GM19468 (cell line): ENCODE results near the gene INTS6L.

Experiments
- ATAC-seq: cut with Tn5 transposase; IDR thresholded peaks from one replicate; pipeline ENCODE4 v1.9.1; 2021; ENCODE audit warnings: mild to moderate bottlenecking, moderate library complexity, moderate number of reproducible peaks; ENCODE audit not compliant: unreplicated experiment; ENCODE audit errors: extremely low read depth

Gene INTS6L, protein sequence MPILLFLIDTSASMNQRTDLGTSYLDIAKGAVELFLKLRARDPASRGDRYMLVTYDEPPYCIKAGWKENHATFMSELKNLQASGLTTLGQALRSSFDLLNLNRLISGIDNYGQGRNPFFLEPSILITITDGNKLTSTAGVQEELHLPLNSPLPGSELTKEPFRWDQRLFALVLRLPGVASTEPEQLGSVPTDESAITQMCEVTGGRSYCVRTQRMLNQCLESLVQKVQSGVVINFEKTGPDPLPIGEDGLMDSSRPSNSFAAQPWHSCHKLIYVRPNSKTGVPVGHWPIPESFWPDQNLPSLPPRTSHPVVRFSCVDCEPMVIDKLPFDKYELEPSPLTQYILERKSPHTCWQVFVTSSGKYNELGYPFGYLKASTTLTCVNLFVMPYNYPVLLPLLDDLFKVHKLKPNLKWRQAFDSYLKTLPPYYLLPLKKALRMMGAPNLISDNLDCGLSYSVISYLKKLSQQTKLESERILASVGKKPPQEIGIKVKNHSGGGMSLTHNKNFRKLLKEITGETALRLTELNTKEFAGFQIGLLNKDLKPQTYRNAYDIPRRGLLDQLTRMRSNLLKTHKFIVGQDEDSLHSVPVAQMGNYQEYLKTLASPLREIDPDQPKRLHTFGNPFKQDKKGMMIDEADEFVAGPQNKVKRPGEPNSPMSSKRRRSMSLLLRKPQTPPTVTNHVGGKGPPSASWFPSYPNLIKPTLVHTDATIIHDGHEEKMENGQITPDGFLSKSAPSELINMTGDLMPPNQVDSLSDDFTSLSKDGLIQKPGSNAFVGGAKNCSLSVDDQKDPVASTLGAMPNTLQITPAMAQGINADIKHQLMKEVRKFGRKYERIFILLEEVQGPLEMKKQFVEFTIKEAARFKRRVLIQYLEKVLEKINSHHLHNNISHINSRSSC

GRCh38 chrX:135520553-135521404 lies at the start of gene INTS6L:
INTS6L (plus strand) TSS chrX:135520660; CDS start chrX:135520993, 333 bp downstream.
- peak; percentile 88 for ATAC-seq

DNA sequence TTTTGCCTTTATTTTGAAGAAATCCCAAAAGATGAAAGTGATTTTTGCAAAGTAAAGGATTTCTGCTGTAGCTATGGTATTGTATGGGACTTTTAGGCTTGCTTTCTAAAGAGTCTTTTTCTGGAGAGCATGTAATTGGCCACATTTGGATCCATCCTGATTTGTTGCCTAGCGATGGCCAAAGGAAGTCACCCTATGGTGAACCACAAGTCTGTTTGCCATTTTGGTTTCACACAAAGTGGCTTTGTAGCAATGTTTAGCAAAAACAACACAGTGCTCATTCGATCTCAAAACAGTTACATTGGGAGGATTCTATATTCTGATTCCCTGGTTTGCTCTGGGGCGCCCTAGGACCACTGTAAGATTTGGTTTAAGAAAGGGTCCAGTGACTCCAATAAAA lies 44.1 kb upstream of the INTS6L start:
- ATAC-seq = no peak

DNA sequence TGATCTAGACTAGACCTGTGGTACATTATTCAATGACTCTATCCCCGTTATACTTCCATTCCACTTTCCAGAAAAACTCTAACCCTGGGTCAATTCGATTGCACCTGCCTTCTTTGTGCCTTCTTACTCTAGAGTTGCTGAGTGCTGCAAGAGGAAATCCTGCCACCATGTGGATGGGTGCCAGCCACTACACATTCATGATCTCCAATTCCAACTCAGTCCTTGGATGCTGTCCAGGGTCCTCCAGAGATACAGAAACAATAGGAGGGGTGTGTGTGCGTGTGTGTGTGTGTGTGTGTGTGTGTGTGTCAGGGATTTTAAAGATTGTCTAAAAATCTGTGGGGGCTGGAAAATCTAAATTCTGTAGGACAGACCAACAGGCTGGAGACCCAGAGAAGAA lies 42.9 kb upstream of the INTS6L start:
- ATAC-seq = no peak

GRCh38 chrX:135480076-135480475 lies 40.4 kb upstream of the INTS6L start:
- ATAC-seq = no peak

- ATAC-seq = no peak
Measured at GRCh38 chrX:135481696-135482179, 38.7 kb upstream of the INTS6L start.

DNA sequence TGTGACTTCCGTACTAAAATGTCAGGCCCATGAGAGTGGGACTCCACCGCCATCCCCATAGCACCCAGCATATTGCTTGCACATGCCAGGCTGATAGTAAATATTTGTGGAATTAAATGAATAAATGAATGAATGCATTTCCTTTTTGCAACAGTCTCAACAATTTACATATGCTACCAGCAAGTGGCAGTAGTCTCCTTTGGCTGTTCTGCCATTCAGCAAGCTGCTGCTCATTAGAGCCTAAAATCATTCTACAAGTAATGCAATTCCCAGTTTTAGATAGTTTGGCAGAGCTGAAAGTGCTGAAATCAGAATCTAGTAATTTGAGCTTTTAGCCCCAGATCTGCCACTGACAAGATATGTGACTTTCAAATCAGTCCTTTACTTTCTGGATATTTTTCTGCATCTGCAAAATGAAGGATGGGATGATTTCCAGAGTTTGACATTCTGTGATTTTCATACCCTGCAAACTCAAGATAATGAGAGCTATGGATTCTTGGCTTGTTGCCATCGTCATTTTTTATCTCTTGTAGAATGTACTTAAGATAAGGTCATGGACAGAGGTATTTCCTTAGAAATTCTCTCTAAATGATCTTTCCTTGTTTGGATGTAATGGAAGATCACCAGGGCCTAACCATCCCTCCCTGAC lies 35.7 kb upstream of the INTS6L start:
- no peak for ATAC-seq

- ATAC-seq = peak; percentile 75
Measured at GRCh38 chrX:135489542-135489941, 30.9 kb upstream of the INTS6L start.

DNA sequence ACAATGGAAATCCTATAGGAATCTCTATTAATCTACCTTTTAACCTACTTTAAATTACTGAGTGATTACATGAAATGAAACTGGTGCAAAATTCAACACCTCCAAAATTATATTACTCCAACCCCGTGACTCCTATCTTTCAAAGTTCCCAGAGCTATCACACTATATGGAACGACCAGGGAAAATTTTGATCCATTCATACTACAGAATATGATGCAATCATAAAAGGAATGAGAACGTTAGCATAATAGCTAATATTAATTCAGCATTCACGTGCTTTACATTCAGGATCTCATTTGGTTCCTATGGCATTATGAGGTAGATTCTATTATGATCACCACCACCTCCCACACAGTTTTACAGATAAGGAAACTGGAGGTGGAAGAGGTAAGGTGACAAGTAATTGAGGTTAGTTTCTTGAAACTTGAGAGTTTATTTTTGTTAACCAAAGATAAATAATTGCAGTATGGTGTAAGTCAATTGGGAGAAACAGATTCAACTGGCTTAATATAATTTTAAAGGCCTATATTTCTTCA lies 29.4 kb upstream of the INTS6L start:
- ATAC-seq = no peak

DNA sequence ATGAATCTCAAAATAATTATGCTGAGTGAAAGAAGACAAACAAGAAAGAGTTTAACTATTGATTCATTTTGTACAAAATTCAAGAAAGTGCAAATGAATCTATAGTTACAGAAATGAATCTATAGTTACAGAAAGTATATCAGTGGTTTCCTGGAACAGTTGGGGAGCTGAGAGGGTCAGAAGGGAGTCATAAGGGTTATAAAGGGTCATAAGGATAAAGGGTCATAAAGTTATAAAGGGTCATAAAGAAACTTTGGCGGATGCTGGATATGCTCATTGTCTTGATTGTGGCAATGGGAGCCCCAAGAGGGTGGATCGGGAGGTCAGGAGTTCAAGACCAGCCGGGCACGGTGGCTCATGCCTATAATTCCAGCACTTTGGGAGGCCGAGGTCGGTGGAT lies 26.0 kb upstream of the INTS6L start:
- no peak for ATAC-seq

GRCh38 chrX:135497736-135498135 lies 22.7 kb upstream of the INTS6L start:
- ATAC-seq = no peak

GRCh38 chrX:135498236-135498635 lies 22.2 kb upstream of the INTS6L start:
- no peak for ATAC-seq

GRCh38 chrX:135505351-135505750 lies 15.1 kb upstream of the INTS6L start:
- no peak for ATAC-seq

- ATAC-seq = no peak
Measured at GRCh38 chrX:135509885-135510284, 10.6 kb upstream of the INTS6L start.

DNA sequence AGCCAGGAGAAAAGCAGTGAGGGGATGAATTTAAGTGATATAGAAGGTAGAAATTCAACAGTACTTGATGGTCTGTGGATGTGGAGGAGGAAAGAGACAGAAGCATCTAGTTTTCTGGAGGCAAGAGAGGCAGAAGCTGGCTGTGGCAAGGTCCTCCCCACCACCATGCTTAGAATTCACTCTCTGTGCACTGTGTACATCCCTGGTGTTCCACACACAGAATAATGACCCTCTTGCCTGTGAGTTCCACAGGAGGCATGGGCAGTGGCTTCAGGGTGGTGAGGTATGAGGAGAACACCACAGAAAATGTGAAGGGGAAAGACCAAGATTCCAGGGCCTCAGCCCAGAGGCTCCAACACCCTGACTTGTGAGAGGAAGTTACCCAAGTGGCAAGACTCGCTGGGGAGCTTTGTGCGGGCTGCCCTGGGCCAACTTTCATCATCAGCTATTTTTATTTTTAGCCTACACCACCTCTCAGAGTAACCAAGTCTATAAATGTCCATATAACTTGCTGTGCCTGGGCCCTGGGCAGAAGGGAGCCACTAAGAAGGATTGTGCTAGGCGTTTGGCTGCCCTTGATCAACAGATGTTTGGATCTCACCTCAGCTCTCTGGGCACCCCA lies 7.8 kb upstream of the INTS6L start:
- ATAC-seq = no peak

DNA sequence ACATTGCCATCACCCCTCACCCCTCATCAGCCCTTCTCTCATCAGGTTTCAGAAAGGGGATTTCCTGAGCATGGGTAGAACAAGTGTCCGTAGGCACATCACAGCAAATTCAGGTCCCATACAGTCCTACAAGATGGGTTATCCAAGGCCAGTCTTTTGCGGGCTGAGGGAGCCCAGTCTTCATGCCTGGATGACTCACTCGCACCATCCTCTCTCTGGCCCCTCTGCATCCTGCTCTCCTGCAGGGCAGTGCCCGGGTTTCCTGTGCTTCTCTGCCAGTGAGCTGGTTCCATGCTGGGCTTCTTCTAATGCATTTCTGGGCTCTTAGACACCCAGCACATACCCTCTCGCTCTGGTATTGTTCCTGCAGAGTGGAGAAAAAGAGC lies 7.3 kb upstream of the INTS6L start:
- no peak for ATAC-seq

DNA sequence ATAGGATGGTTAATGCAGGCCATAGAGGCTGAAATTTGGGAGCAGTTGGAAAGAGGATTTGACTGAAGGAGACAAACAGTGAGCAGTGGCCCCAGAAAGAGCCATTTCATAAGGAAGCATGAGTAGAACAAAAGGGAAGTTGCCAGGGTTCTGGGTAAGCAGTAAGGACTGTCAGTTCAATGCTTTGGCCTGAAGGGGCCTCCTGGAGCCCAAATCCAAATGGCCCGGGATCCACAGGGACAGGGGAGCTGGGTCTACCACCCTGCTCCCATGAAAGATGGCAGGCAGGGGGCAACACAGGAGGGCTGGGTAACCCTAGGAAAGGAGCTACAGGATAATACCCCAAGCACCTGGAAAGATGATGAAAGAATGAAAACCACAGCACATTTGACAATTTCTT lies 4.1 kb upstream of the INTS6L start:
- no peak for ATAC-seq

DNA sequence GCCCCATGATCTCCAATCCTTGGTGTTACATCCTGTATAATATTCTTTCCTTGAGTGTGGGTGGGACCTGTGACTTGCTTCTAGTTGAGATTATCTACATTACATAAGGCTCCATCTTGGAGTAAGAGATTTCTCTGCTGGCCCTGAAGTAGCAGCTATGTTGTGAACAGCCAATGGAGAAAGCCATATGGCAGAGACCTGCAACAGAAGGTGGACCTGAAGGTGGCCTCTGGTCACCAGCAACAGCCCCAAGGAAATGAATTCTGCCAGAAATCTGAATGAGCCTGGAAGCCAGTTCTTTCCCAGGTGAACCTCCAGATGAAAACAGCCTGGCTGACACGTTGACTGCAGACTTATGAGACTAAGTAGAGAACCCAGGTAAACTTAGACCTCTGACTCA lies 2.3 kb upstream of the INTS6L start:
- no peak for ATAC-seq

- ATAC-seq = no peak
Measured at GRCh38 chrX:135520022-135520552, 373 bp upstream of the INTS6L start.
